ENCODE measurements around the gene CREB1. TPM values are rescaled to one million over a fixed set of nuclear protein-coding genes. Genes with fewer than 3 reads are reported as not detected.

CREB1 gene
- total and polyA plus RNA-seq, 2 donors (not counting 3 experiments of a cell fraction or from before 2014, with no cell fraction given): 31.0 to 71.1 TPM

- no TSS peak for BruUV-seq (replicated peaks)
- TF ChIP-seq CTCF (IDR thresholded peaks at IDR 0.05; ENCODE audit: extremely low read depth in 1 of 2, insufficient read depth in 1 of 2, low read depth in 1 of 2, low read length in 2 of 2) (no peak), MAX (IDR thresholded peaks at IDR 0.05; ENCODE audit: insufficient read depth, insufficient read length) (no peak), FOS (IDR thresholded peaks at IDR 0.05; ENCODE audit: borderline replicate concordance, insufficient read depth, low read length) (no peak), GATA2 (IDR thresholded peaks at IDR 0.05; ENCODE audit: insufficient read depth, insufficient read length, low read depth, low read length) (no peak), JUN (IDR thresholded peaks at IDR 0.05; ENCODE audit: borderline replicate concordance, insufficient read depth, insufficient read length, low read depth) (no peak), EZH2 (IDR thresholded peaks at IDR 0.05; ENCODE audit: borderline replicate concordance, low read depth, low read length, severe bottlenecking) (no peak), POLR2A (IDR thresholded peaks at IDR 0.05; ENCODE audit: low read depth, low read length) (no peak), POLR2AphosphoS5 (IDR thresholded peaks at IDR 0.05; ENCODE audit: insufficient read depth, low read depth, low read length) (no peak)
- Histone ChIP-seq H3K4me1 (ENCODE audit: control insufficient read depth, extremely low read depth, insufficient read depth, low read length) (peaks cover 8% of the 10 kb centered on the region), H3K4me2 (ENCODE audit: insufficient read depth, low read length) (no peak overlapping the region), H2AFZ (ENCODE audit: low read depth, low read length) (no peak overlapping the region), H3K27ac (ENCODE audit: insufficient read depth, low read depth, low read length) (no peak overlapping the region), H3K9me1 (replicated peaks; ENCODE audit: control insufficient read depth, extremely low read depth, insufficient read depth, low read length) (no peaks in the 10 kb centered on the region), H3K27me3 (ENCODE audit: control insufficient read depth in 2 of 2, insufficient read depth in 2 of 2, low read length in 2 of 2) (no peaks in the 10 kb centered on the region), H3K9ac (replicated peaks; ENCODE audit: extremely low read depth, insufficient read depth, low read length) (no peak overlapping the region), H3K4me3 (replicated peaks in 1 of 3; ENCODE audit: insufficient read depth in 1 of 3, low read depth in 1 of 3, low read length in 3 of 3) (no peak overlapping the region), H3K36me3 (ENCODE audit: control insufficient read depth in 2 of 2, extremely low read depth in 1 of 2, insufficient read depth in 2 of 2, low read length in 2 of 2) (no peaks in the 10 kb centered on the region), H4K20me1 (replicated peaks; ENCODE audit: control insufficient read depth, extremely low read depth, insufficient read depth, low read length) (no peaks in the 10 kb centered on the region), H3K9me3 (replicated peaks; ENCODE audit: control insufficient read depth, insufficient read depth, low read length) (no peaks in the 10 kb centered on the region), H3K79me2 (ENCODE audit: control insufficient read depth, insufficient read depth, low read length) (no peaks in the 10 kb centered on the region)
- DNase-seq (ENCODE audit: low read depth, low spot score): no peak
- intact Hi-C loops (cut with micrococcal nuclease): no loop called here
- ChIA-PET CTCF (interaction anchor here (1.1 to 1.3 kb wide), 3 partner anchors 9 to 705 kb away, joined by 3 read pairs; no protein-coding TSS in a partner anchor), POLR2A (no interaction called here)
- FAIRE-seq: no peak
- dilution Hi-C loops (cut with MboI; ENCODE audit: extremely low pct_ligation_motif_present, low sequenced_read_pairs): no loop called here
Measured at GRCh38 chr2:207505171-207505570, 24.6 kb upstream of the CREB1 start.
